ENCODE data around the gene BCL2.
A peak's percentile ranks its signal among the peaks of the same experiment; 100 is the strongest.

BCL2 gene

GRCh38 chr18:63074981-63075404 lies 244.6 kb downstream of the BCL2 start:
- peak; percentile 50 for DNase-seq

- no peak for DNase-seq
These were observed 246.1 kb downstream of the BCL2 start for GRCh38 chr18:63073481-63073880.

Data from fibroblast of skin of right biceps (primary cell).